GM18861 (cell line): ENCODE data around the gene SLC12A5.

Source experiments
- ATAC-seq: cut with Tn5 transposase; IDR thresholded peaks from one replicate; pipeline ENCODE4 v1.9.1; 2021; ENCODE audit not compliant: unreplicated experiment

SLC12A5 gene

DNA sequence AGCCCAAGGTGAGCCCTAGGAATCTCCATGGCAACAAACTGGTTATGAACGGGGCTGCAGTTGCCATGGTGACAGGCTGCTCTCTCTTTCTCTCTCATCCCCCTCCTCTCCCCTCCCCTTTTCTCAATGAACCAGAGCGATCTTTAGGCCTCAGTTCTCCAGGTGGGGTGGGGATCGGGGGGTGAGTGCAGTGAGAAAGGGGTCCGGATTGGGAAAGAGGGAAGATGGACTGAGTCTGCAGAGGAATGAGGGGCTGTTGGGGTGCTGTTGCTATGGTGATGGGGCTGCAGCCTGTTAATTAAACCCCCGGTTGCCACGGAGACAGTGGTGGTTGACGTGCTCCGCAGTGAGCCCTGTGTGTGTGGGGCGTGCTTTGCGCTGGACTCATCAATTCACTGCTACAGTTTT is 3.6 kb upstream of the SLC12A5 start:
- ATAC-seq: no peak

- no peak for ATAC-seq
These were observed 1.7 kb upstream of the SLC12A5 start for GRCh38 chr20:46027245-46027853.

DNA sequence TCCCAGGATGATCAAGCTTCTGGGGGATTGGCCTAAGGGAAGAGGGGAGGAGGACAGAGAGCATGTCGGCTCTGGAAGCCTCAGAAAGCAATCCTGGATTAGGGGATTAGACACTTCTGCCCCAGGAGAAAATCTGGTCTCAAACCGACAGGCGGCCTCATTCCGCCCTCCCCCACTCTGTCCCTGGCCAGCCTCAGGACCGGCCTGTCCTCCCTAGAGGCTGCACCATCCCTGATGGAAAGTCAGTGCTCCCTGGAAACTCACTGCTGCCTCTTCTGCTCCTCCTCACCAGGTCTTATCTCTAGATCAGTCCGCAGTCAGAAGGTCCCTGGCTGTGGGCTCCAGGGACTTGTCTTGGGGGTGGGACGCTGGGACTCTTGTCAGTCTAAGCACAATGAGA is 905 bp upstream of the SLC12A5 start:
- ATAC-seq: no peak

GRCh38 chr20:46030284-46031013 is 1.4 kb downstream of the SLC12A5 start:
- no peak for ATAC-seq

- no peak for ATAC-seq
These were observed 2.1 kb downstream of the SLC12A5 start for GRCh38 chr20:46031014-46031569.

DNA sequence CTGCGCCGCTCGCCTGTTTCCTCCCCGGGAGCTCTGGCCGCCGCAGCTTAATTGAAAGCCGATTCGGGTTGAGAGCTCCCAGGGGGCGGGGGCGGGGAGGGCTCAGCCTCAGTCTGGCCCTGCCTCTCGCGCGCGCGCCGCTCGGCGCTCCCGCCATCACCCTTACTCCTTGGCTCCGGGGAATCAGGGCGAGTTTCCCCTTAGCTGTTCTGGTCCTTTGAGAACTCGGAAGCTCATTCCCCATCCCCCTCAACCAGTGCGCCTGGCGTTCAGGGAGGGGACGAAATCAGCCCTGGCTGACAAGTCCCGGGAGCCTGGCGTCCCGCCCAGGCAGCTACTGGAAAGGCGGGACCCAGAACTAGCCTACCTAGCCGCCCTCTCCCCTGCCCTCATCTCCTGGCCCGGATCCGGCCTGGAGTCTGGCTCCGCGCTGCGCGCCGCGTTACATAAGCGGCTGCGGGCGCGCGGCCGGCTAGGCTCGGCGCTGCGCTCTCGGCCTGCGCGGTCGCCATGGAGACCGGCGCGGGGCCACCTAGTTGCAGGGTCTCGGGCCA is 2.8 kb downstream of the SLC12A5 start:
- no peak for ATAC-seq

DNA sequence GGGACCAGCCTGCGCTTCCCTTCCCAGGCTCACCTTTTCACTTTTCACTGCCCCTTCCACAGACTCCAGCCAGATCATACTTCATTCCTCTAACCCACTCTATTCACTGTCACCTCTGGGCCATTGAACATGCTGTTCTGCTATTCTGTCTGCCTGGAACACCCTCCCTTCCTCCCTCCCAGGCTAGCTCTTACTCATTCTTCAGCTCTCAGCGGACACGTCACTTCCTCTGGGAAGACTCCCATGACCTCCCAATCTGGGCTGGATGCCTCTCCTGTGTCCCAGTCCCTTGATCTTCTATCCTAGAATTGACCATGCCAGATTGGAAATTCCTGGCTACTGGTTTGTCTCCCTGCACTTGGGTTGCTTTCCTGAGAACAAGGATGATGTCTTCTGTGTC is 5.0 kb downstream of the SLC12A5 start:
- ATAC-seq: no peak

DNA sequence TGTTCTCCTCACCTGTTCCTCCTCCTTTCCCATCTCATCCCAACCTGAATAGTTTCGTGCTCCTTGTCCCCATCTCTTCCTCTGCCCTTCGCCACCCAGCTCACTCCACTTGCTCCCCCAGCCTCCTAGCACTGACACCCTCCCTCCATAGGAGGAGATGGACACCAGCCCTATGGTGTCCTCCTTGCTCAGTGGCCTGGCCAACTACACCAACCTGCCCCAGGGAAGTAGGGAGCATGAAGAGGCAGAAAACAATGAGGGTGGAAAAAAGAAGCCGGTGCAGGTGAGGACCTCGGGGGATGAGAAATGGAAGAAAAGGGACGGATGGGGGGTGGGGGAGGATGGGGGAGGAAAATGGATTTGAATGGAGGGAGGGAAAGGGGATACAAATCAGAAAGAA is 6.2 kb downstream of the SLC12A5 start:
- ATAC-seq: no peak

GRCh38 chr20:46035713-46036112 is 6.7 kb downstream of the SLC12A5 start:
- ATAC-seq: no peak

DNA sequence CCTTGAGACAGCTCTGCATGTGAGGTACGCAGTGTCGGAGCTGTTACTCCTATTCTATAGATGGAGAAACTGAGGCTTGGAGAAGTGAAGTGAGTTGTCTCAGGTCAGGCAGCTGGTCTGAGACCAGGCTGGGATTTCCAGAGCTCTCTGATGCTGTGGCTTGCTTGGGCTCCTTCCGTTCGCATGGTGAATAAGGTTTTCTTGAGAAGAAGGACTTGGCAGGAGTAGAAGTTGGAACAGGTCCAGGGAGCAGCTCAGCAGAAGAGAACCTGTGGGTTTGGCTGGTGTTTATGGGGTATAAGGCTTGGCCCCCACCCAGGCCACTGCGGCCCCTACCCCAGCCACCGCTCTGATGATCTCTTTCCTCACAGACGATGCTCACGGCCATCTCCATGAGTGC is 7.4 kb downstream of the SLC12A5 start:
- no peak for ATAC-seq

DNA sequence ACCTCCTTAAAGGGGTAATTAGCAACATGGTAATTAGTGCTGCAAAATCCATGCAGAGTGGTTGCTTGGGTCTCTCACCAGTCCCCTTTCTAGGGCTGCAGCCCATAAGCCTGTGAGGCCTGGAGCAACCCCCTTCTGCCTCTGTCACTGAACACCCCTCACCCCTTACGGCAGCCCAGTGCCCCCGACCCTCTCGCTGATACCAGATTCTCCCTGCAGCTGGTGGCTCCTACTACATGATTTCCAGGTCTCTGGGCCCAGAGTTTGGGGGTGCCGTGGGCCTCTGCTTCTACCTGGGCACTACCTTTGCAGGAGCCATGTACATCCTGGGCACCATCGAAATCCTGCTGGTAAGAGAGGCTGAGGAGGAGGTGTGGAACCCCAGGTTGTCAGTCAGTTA is 8.0 kb downstream of the SLC12A5 start:
- no peak for ATAC-seq

DNA sequence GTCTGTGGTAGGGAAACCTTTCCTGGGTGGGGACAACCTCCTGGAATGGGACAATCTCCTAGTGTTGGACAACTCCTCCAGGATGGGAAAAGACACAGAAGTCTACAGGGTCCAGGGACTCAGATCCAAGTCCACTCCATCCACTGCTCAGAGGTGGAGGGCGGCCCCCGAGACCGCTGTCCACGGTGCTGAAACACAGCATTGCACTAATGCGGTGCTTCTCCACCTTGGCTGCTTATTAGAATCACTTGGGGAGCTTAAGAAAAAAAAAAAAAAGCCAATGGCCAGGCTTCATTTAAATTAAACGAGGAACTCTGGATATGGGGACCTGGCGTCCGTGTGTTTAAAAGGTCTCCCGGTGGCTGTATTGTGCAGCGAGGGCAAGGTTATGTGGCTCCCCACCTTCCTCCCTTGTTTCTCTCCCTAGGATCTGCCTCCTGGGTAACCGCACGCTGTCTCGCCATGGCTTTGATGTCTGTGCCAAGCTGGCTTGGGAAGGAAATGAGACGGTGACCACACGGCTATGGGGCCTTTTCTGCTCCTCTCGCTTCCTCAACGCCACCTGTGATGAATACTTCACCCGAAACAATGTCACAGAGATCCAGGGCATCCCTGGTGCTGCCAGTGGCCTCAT is 12.0 kb downstream of the SLC12A5 start:
- no peak for ATAC-seq

- ATAC-seq: no peak
These were observed 14.5 kb downstream of the SLC12A5 start for GRCh38 chr20:46043556-46043955.

DNA sequence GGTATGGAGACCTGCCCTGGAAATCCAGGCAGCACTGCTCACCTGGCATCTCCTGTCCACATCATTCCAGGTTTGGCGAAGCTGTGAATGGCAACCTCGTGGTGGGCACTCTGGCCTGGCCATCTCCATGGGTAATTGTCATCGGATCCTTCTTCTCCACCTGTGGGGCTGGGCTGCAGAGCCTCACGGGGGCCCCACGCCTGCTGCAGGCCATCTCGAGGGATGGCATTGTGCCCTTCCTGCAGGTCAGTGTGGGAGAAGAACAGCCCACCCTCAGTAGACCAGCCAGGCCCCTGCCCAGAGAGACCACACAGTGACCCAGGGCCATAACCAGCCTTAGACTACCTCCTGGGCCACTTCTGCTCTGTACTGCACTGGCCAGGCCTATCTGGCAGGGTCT is 15.9 kb downstream of the SLC12A5 start:
- no peak for ATAC-seq

GRCh38 chr20:46046588-46047310 is 17.7 kb downstream of the SLC12A5 start:
- no peak for ATAC-seq

DNA sequence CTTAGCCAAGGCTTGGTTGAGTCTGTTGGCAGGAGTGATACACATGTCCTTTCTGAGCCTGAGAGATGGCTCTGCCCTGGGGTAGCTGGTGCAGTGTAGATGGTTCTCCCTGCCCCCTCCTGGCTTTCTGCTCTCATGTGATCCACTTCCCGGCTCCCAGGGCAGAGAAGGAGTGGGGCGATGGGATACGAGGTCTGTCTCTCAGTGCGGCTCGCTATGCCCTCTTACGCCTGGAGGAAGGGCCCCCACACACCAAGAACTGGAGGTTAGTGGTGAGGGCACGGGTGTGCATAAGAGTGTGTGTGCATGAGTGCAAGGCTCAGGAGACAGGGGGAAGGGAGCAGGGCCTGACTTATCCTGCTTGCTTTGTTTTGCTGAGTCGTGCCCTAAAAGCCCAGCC is 18.8 kb downstream of the SLC12A5 start:
- no peak for ATAC-seq

GRCh38 chr20:46049190-46049589 is 20.2 kb downstream of the SLC12A5 start:
- no peak for ATAC-seq

- ATAC-seq: no peak
These were observed 20.8 kb downstream of the SLC12A5 start for GRCh38 chr20:46049815-46050214.

- no peak for ATAC-seq
These were observed 21.4 kb downstream of the SLC12A5 start for GRCh38 chr20:46050444-46050843.

- no peak for ATAC-seq
These were observed 21.9 kb downstream of the SLC12A5 start for GRCh38 chr20:46050885-46051284.
